DOHH2 (cell line): Measurements from ENCODE around the gene SORBS1.

ENCODE experiments used
- EZH2phosphoT487 ChIP-seq: fragments of 200-600 bp; sonication (generic); IDR thresholded peaks from 2 replicates; pipeline ENCODE4 v1.6.1; 2017; ENCODE audit warnings: borderline replicate concordance, mild to moderate bottlenecking, antibody characterized with exemption, low read length, moderate library complexity, mixed read lengths
- TF ChIP-seq, protein P1 (sequence below): fragments of 200-600 bp; sonication (generic); IDR thresholded peaks from one replicate; pipeline ENCODE4 v1.5.1; 2014; ENCODE audit warnings: antibody characterized with exemption, mild to moderate bottlenecking, low read depth, low read length; ENCODE audit not compliant: poor library complexity, severe bottlenecking

- TF ChIP-seq, protein P1, sequence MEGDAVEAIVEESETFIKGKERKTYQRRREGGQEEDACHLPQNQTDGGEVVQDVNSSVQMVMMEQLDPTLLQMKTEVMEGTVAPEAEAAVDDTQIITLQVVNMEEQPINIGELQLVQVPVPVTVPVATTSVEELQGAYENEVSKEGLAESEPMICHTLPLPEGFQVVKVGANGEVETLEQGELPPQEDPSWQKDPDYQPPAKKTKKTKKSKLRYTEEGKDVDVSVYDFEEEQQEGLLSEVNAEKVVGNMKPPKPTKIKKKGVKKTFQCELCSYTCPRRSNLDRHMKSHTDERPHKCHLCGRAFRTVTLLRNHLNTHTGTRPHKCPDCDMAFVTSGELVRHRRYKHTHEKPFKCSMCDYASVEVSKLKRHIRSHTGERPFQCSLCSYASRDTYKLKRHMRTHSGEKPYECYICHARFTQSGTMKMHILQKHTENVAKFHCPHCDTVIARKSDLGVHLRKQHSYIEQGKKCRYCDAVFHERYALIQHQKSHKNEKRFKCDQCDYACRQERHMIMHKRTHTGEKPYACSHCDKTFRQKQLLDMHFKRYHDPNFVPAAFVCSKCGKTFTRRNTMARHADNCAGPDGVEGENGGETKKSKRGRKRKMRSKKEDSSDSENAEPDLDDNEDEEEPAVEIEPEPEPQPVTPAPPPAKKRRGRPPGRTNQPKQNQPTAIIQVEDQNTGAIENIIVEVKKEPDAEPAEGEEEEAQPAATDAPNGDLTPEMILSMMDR, result no peak
- no peak for TF ChIP-seq EZH2phosphoT487
These were observed 101.6 kb downstream of the SORBS1 start for GRCh38 chr10:95459446-95460045.
